ENCODE measurements around the gene IL1RAP.

The IL1RAP gene

DNA sequence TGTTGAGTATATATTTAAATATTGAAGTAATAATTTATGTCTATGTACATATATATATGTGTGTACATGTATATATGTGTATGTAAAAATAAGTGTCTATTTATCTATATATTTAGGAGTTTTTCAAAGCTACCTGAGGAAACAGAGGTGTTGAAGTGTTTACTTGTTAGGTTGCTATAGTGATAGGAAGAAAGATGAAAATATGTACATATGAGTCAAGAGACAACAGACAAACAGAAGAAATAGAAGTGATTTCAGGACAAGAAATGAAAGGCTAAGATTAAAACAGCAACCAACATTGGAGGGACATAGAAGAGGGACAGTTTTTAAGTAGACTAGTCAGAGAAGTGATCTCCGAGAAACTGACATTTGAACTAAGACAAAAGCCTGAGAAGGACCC lies 11.1 kb downstream of the IL1RAP start:
- Histone ChIP-seq H3K27ac (ENCODE audit: insufficient read depth, low read length, poor library complexity, severe bottlenecking) (no peak overlapping the region), H3K4me1 (ENCODE audit: control insufficient read depth, insufficient read depth, low read length, poor library complexity, severe bottlenecking) (no peaks in the 10 kb centered on the region), H3K4me3 (ENCODE audit: insufficient read depth, low read depth, low read length, poor library complexity, severe bottlenecking) (no peak overlapping the region), H3K27me3 (replicated peaks; ENCODE audit: control insufficient read depth, insufficient read depth, low read length, poor library complexity, severe bottlenecking) (no peaks in the 10 kb centered on the region), H3K9me3 (ENCODE audit: control insufficient read depth, low read length) (no peaks in the 10 kb centered on the region), H3K36me3 (ENCODE audit: control insufficient read depth, insufficient read depth, low read length) (no peaks in the 10 kb centered on the region)
- DNase-seq: no peak

DNA sequence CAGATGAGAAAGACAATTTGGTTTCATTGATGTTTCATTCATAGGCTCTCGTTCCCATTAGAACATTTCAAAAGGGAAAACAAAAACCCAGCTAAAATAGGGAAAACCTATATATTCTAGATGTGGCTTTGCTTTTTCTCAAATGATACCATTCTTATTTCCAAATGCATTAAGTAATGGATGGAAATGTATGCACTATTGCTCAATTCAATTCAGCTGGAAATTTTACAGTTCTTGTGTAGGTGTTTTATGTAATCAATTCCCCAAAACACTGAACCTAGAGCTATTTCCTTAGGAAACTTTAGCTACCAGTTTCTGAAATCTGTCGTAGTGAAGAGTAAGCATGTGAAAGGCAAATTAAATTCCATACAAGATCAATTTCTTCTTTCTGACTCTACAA lies 11.7 kb downstream of the IL1RAP start:
- Histone ChIP-seq H3K4me1 (ENCODE audit: control insufficient read depth, insufficient read depth, low read length, poor library complexity, severe bottlenecking) (no peaks in the 10 kb centered on the region), H3K4me3 (ENCODE audit: insufficient read depth, low read depth, low read length, poor library complexity, severe bottlenecking) (no peak overlapping the region), H3K9me3 (ENCODE audit: control insufficient read depth, low read length) (no peaks in the 10 kb centered on the region), H3K36me3 (ENCODE audit: control insufficient read depth, insufficient read depth, low read length) (no peaks in the 10 kb centered on the region), H3K27me3 (replicated peaks; ENCODE audit: control insufficient read depth, insufficient read depth, low read length, poor library complexity, severe bottlenecking) (no peaks in the 10 kb centered on the region), H3K27ac (ENCODE audit: insufficient read depth, low read length, poor library complexity, severe bottlenecking) (no peak overlapping the region)
- no peak for DNase-seq

DNA sequence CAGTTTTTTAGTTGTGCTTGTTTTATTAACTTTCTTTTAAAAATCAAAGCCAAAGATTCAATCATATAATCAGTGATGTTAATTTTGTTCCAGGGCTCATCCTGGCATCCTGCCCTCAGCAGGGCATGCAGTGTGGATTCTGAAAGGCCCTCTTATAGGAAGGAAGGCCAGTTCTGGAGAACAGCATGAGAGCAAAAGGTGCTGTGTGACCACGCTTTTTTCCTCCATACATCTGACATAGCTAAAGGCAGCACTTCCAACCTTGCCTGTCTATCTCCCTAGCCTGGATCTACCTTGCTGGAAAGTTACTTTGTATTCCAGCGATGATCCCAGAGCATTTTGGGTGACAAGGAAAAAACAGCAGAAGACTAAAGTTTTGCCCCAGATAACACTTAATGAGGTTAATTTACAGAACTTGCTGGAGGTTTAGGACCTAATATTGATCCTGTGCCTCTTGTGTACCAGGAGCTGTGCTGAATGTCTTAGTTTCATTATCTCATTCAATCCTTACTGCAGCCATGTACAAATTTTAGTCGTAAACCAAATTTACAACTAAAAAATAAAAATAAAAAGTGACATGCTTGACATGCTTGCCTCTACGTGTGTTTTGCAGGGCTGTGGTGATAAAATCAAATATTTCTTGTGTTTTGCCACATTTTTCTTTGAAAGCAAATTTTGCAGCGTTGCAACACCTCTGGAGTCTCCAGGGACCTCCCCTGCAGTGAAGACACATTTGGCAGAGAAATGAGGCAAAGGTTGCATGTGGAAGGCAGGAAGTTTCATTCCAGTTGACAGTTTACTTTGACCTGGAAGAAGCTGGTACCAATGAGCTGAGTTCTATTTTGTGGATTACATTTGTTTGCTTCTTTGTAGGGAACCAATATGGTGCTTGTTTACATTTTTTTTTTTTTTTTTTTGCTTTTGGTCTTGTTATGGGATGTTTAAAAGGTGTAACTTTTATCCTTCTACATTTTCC lies 13.2 kb downstream of the IL1RAP start:
- Histone ChIP-seq H3K9me3 (ENCODE audit: control insufficient read depth, low read length) (no peaks in the 10 kb centered on the region), H3K36me3 (ENCODE audit: control insufficient read depth, insufficient read depth, low read length) (no peaks in the 10 kb centered on the region), H3K27ac (ENCODE audit: insufficient read depth, low read length, poor library complexity, severe bottlenecking) (no peak overlapping the region), H3K4me3 (ENCODE audit: insufficient read depth, low read depth, low read length, poor library complexity, severe bottlenecking) (no peak overlapping the region), H3K27me3 (replicated peaks; ENCODE audit: control insufficient read depth, insufficient read depth, low read length, poor library complexity, severe bottlenecking) (no peaks in the 10 kb centered on the region), H3K4me1 (ENCODE audit: control insufficient read depth, insufficient read depth, low read length, poor library complexity, severe bottlenecking) (no peaks in the 10 kb centered on the region)
- DNase-seq: no peak

DNA sequence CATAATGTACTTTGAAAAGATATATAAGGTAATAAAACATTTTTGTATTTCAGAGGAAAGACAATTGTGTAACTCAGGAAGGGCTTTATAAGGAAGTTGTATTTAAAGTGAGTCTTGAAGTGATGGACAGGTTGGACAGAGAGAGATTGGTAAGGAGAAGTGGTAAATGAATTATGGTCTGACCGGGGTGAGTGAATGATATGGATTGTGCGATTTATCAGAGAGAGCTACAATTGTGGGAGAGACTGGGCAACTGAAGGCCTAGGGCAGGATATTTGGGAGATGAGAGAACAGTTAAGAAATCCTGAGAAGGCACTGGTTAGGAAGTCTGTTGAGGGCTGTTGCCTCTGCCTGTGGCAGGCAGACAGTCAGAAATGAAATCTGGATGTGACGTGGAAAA lies 14.8 kb downstream of the IL1RAP start:
- Histone ChIP-seq H3K27me3 (replicated peaks; ENCODE audit: control insufficient read depth, insufficient read depth, low read length, poor library complexity, severe bottlenecking) (no peaks in the 10 kb centered on the region), H3K27ac (ENCODE audit: insufficient read depth, low read length, poor library complexity, severe bottlenecking) (no peak overlapping the region), H3K4me3 (ENCODE audit: insufficient read depth, low read depth, low read length, poor library complexity, severe bottlenecking) (no peak overlapping the region), H3K9me3 (ENCODE audit: control insufficient read depth, low read length) (no peaks in the 10 kb centered on the region), H3K36me3 (ENCODE audit: control insufficient read depth, insufficient read depth, low read length) (no peaks in the 10 kb centered on the region), H3K4me1 (ENCODE audit: control insufficient read depth, insufficient read depth, low read length, poor library complexity, severe bottlenecking) (no peaks in the 10 kb centered on the region)
- DNase-seq: no peak

DNA sequence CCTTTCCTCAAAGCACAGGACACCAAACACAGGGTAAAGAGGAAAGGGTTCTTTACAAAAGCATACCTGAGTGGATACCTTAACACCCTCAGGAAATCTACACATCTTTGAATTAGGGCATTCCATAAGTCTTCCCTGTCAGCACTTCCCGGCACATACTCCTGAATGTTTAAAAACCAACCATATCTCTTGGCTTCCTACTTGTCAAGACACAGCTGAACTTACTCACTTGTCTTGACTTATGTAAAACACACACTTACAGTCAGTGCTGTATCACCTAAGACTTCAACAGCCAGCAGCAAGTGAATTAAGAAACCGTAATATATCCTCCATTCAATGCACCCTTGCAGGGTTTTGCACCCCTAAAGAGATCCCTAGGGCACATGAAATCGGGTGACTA lies 17.5 kb downstream of the IL1RAP start:
- Histone ChIP-seq H3K4me3 (ENCODE audit: insufficient read depth, low read depth, low read length, poor library complexity, severe bottlenecking) (no peak overlapping the region), H3K4me1 (ENCODE audit: control insufficient read depth, insufficient read depth, low read length, poor library complexity, severe bottlenecking) (peaks cover 3% of the 10 kb centered on the region), H3K36me3 (ENCODE audit: control insufficient read depth, insufficient read depth, low read length) (no peaks in the 10 kb centered on the region), H3K27me3 (replicated peaks; ENCODE audit: control insufficient read depth, insufficient read depth, low read length, poor library complexity, severe bottlenecking) (no peaks in the 10 kb centered on the region), H3K9me3 (ENCODE audit: control insufficient read depth, low read length) (no peaks in the 10 kb centered on the region), H3K27ac (ENCODE audit: insufficient read depth, low read length, poor library complexity, severe bottlenecking) (no peak overlapping the region)
- no peak for DNase-seq

DNA sequence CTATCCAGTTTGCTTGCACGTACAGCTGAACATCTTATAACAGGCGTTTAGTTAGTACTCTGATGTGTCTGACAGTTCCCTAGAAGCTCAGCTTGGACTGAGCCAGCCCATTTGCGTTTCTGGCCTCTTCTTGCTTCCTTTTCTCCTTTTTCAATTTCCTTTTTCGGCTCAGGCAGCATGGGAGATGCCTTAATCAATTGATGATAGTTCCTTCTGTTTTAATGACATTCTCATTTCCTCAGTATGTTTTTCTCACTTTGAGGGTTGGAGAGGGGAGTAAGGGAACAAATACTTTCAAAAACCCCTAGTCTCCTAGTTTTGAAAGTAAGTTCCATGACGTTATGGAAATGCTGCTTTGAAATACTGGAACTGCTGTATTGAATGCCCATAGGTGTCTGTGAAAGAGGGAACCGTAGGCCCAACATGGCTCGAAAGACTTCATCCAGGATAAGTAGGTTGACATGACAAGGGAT lies 18.9 kb downstream of the IL1RAP start:
- DNase-seq: no peak
- Histone ChIP-seq H3K4me1 (ENCODE audit: control insufficient read depth, insufficient read depth, low read length, poor library complexity, severe bottlenecking) (peaks cover 3% of the 10 kb centered on the region), H3K4me3 (ENCODE audit: insufficient read depth, low read depth, low read length, poor library complexity, severe bottlenecking) (no peak overlapping the region), H3K9me3 (ENCODE audit: control insufficient read depth, low read length) (no peaks in the 10 kb centered on the region), H3K27ac (ENCODE audit: insufficient read depth, low read length, poor library complexity, severe bottlenecking) (no peak overlapping the region), H3K36me3 (ENCODE audit: control insufficient read depth, insufficient read depth, low read length) (no peaks in the 10 kb centered on the region), H3K27me3 (replicated peaks; ENCODE audit: control insufficient read depth, insufficient read depth, low read length, poor library complexity, severe bottlenecking) (no peaks in the 10 kb centered on the region)

DNA sequence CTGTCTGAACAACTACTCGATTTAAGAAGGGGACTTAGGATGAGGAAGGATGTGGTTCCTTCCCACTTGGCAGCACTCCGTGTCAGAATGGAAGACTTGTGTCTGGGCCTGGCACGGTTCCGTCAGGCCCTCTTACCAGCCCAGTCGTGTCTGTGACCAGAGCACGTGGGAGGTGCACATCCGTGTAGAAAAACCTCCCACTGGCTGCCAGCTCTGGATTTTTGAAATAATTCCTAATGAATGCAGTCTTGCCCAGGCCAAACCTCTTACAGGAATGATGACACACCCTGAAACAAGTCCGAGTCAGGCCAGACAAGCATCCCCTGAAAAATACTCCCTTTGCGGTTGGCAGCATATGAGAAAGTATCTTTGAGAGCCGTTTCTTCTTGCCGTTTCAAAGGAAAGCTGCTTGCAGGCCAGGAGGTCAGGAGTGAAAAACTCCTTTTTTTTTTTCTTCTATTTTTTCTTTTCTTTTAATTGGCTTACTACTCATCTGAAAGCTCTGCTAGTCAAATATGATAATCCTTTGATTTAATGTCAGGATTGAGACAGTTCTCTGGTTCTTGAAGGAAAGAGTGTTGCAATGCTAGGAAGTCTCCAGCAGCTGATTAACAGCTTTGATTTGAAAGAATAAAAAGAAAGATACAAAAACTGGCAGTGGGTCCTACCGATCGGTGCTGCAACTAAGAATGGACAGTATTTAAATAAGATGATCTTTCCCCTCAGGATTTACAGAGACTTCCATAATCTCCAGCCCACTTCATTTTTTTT lies 19.8 kb downstream of the IL1RAP start:
- Histone ChIP-seq H3K4me1 (ENCODE audit: control insufficient read depth, insufficient read depth, low read length, poor library complexity, severe bottlenecking) (peaks cover 3% of the 10 kb centered on the region), H3K9me3 (ENCODE audit: control insufficient read depth, low read length) (no peaks in the 10 kb centered on the region), H3K36me3 (ENCODE audit: control insufficient read depth, insufficient read depth, low read length) (no peaks in the 10 kb centered on the region), H3K4me3 (ENCODE audit: insufficient read depth, low read depth, low read length, poor library complexity, severe bottlenecking) (no peak overlapping the region), H3K27ac (ENCODE audit: insufficient read depth, low read length, poor library complexity, severe bottlenecking) (no peak overlapping the region), H3K27me3 (replicated peaks; ENCODE audit: control insufficient read depth, insufficient read depth, low read length, poor library complexity, severe bottlenecking) (no peaks in the 10 kb centered on the region)
- DNase-seq: no peak

DNA sequence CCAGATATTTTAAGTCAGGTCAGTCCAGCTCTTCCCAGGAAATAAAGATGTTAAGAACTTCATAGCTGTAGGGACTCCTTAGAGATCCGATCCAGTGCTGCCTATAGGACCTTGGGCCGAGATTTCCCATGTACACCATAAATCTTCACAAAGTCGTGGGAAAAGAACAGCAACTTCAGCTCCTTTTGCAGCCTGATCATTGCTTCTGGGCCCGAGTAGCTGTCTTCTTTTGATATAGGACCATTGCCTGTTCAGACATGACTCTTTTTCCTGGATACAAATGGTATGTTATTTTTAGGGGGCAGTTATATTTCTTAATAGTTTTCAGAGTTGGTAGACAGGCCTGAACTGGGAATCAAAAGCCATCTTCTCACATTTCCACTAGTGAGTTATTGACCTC lies 20.5 kb downstream of the IL1RAP start:
- no peaks in the 10 kb centered on the region for H3K9me3 ChIP-seq (ENCODE audit: control insufficient read depth, low read length)
- H3K27ac ChIP-seq (ENCODE audit: insufficient read depth, low read length, poor library complexity, severe bottlenecking): no peak overlapping the region
- H3K4me3 ChIP-seq (ENCODE audit: insufficient read depth, low read depth, low read length, poor library complexity, severe bottlenecking): no peak overlapping the region
- peaks cover 3% of the 10 kb centered on the region for H3K4me1 ChIP-seq (ENCODE audit: control insufficient read depth, insufficient read depth, low read length, poor library complexity, severe bottlenecking)
- DNase-seq: no peak
- H3K27me3 ChIP-seq (replicated peaks; ENCODE audit: control insufficient read depth, insufficient read depth, low read length, poor library complexity, severe bottlenecking): no peaks in the 10 kb centered on the region
- no peaks in the 10 kb centered on the region for H3K36me3 ChIP-seq (ENCODE audit: control insufficient read depth, insufficient read depth, low read length)

DNA sequence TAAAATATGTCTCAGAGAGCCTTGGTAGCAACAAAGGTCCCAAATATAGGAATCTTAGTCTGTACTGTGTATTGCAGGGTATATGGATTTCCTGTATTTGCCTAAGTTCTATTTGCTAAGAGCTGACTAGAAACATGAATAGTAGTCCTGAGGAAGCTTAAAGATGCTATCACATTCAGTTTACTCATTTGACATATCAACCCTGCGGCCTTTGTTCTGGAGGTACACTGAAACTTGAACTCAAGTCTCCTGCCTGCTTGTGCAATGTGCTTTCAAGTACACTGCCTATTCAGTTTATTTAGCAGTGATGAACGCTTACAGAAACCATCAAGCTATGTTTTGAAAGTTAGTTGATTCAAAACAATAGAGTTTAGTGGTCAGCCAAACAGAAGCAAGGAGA lies 21.1 kb downstream of the IL1RAP start:
- Histone ChIP-seq H3K4me3 (ENCODE audit: insufficient read depth, low read depth, low read length, poor library complexity, severe bottlenecking) (no peak overlapping the region), H3K9me3 (ENCODE audit: control insufficient read depth, low read length) (no peaks in the 10 kb centered on the region), H3K27me3 (replicated peaks; ENCODE audit: control insufficient read depth, insufficient read depth, low read length, poor library complexity, severe bottlenecking) (no peaks in the 10 kb centered on the region), H3K4me1 (ENCODE audit: control insufficient read depth, insufficient read depth, low read length, poor library complexity, severe bottlenecking) (peaks cover 3% of the 10 kb centered on the region), H3K36me3 (ENCODE audit: control insufficient read depth, insufficient read depth, low read length) (no peaks in the 10 kb centered on the region), H3K27ac (ENCODE audit: insufficient read depth, low read length, poor library complexity, severe bottlenecking) (no peak overlapping the region)
- no peak for DNase-seq

DNA sequence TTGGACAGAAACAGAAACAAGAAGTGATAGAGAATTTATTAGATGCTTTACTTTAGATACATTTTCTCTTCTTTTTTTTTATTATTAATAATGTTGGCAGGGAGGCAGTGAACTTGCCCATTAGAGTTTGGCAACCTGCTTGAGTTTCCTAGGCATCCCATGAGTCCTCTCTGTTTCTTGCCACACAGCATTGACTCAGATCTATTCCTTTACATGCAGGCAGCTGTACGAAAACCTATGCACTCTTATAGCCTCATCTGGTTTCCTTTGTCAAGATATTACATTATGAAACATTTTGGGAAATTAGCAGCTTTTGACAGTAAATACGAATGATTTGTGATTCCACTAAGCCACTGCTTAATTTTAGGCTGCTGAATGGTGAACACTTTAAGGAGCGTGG lies 23.3 kb downstream of the IL1RAP start:
- no peak for DNase-seq
- Histone ChIP-seq H3K27me3 (replicated peaks; ENCODE audit: control insufficient read depth, insufficient read depth, low read length, poor library complexity, severe bottlenecking) (no peaks in the 10 kb centered on the region), H3K9me3 (ENCODE audit: control insufficient read depth, low read length) (no peaks in the 10 kb centered on the region), H3K36me3 (ENCODE audit: control insufficient read depth, insufficient read depth, low read length) (no peaks in the 10 kb centered on the region), H3K27ac (ENCODE audit: insufficient read depth, low read length, poor library complexity, severe bottlenecking) (no peak overlapping the region), H3K4me3 (ENCODE audit: insufficient read depth, low read depth, low read length, poor library complexity, severe bottlenecking) (no peak overlapping the region), H3K4me1 (ENCODE audit: control insufficient read depth, insufficient read depth, low read length, poor library complexity, severe bottlenecking) (peaks cover 3% of the 10 kb centered on the region)

All from effector memory CD4-positive, alpha-beta T cell (primary cell).